ENCODE measurements around the gene ST6GALNAC6. TPM values are rescaled to one million over a fixed set of nuclear protein-coding genes. Genes with fewer than 3 reads are reported as not detected.

Gene ST6GALNAC6
- total RNA-seq, 4 donors from 2014 or later: 7.7 to 88.3 (median 18.9) TPM

DNA sequence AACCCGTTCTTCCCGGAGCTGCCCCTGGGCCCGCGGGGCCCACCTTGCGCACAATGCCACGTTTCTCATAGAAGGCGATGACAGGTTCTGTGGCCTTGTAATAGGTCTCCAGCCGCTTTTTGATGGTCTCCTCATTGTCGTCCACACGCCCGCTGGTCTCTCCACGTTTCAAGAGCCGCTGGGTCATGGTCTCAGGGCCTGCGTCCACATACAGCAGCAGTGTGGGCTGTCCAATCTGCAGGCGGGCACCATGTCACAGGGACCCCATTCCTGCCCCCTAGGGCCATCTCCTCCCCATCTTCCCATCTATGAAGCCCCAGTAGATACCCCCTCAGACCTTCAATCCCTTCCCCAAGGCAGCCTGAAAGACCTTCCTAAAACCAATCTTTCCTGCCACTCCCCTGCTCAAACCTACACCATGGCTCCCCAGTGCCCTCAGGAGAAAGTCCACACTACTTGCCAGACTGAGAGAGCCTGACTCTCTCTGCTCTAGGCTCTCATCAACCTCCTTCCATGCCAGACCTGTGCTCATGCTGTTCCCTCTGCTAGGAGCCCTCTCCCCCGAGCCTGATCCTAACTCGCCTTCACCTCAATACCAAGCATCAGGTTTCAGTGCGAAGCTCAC is 31.0 kb downstream of the ST6GALNAC6 start:
- Histone ChIP-seq H3K27me3 (no peaks in the 10 kb centered on the region), H3K9me3 (no peaks in the 10 kb centered on the region), H3K4me3 (no peak overlapping the region), H3K36me3 (no peaks in the 10 kb centered on the region), H3K4me1 (peaks cover 0 to 13% (median 3%) of the 10 kb centered on the region in 4 donors), H3K27ac (peak overlapping the region in 1 of 4 donors; percentile 13)
- DNase-seq: no peak
- TF ChIP-seq, protein P1, sequence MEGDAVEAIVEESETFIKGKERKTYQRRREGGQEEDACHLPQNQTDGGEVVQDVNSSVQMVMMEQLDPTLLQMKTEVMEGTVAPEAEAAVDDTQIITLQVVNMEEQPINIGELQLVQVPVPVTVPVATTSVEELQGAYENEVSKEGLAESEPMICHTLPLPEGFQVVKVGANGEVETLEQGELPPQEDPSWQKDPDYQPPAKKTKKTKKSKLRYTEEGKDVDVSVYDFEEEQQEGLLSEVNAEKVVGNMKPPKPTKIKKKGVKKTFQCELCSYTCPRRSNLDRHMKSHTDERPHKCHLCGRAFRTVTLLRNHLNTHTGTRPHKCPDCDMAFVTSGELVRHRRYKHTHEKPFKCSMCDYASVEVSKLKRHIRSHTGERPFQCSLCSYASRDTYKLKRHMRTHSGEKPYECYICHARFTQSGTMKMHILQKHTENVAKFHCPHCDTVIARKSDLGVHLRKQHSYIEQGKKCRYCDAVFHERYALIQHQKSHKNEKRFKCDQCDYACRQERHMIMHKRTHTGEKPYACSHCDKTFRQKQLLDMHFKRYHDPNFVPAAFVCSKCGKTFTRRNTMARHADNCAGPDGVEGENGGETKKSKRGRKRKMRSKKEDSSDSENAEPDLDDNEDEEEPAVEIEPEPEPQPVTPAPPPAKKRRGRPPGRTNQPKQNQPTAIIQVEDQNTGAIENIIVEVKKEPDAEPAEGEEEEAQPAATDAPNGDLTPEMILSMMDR (IDR thresholded peaks at IDR 0.05): no peak
- no peak for TF ChIP-seq POLR2A (IDR thresholded peaks at IDR 0.05)

DNA sequence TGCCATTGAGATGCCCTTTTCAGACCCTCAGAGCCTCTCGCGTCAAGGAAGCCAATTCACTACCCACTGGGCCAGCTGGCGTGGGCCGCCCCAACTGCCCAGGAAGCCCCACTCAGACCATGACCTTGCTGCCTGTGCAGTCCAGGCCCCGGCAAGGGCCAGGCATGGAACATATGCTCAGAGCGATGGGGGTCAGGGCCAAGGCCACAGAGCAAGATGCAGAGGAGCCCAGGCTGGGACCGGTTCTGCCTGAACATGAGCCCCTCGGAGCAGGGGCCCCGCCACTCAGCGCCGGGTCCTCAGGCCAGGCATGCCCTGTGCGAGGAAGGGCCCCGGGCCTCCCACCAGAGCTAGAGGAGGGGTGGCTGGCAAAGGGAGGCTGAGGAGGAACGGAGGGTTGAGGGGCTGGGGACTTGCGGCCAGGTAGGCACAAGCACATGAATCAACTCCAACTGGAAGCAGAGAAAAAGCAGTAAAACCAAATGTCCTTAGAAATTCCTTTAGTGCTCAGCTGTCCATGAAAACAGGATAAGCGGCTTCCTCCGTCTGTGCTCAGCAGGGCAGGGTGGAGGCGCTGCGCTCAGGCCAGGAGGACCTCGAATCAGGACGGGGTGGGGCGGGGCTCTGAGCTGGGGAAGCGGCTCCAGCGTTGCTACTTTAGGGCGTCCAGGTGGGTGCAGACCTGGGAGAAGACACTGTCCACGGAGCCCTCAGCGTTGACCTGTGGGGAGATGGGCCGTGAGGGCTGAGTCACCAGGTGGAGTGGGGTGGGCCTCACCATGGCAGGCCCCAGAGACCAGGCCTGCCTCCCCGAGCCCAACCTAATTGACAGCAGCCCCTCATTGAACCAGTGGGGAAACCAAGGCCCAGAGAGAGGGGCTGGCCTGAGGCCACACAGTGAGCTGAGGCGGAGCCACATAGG is 31.8 kb downstream of the ST6GALNAC6 start:
- H3K4me1 ChIP-seq: peaks cover 0 to 19% (median 7%) of the 10 kb centered on the region in 4 donors
- no peak overlapping the region for H3K4me3 ChIP-seq
- no peaks in the 10 kb centered on the region for H3K27me3 ChIP-seq
- H3K36me3 ChIP-seq: no peaks in the 10 kb centered on the region
- H3K27ac ChIP-seq: peak overlapping the region in 2 of 4 donors; percentile 12 to 40
- H3K9me3 ChIP-seq: no peaks in the 10 kb centered on the region
- no peak for DNase-seq
- TF ChIP-seq, protein P1 (IDR thresholded peaks at IDR 0.05): no peak
- no peak for TF ChIP-seq POLR2A (IDR thresholded peaks at IDR 0.05)

DNA sequence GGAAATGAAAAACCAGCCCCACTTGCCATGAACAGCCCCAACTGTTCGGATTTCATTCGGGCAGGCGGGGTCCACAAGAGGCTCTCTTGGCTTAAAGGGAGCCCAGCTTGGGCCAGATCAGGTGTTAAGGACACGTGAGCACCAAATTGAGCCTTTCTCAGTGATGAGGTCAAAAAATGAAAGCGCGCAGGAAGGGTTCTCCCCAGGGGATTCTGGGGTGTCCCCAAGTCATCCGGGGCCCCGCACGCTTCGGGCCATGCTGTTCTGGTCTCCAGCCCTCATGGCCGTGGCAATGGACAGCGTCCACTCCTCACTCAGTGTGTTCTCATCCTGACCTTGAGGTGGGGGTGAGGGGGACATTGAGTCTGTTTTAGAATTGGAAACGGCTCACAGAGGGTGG is 32.9 kb downstream of the ST6GALNAC6 start:
- Histone ChIP-seq H3K27me3 (no peaks in the 10 kb centered on the region), H3K4me1 (peaks cover 0 to 28% (median 18%) of the 10 kb centered on the region in 4 donors), H3K4me3 (no peak overlapping the region), H3K27ac (peak overlapping the region in 1 of 4 donors; percentile 78), H3K9me3 (no peaks in the 10 kb centered on the region), H3K36me3 (no peaks in the 10 kb centered on the region)
- TF ChIP-seq, protein P1 (IDR thresholded peaks at IDR 0.05): no peak
- no peak for TF ChIP-seq POLR2A (IDR thresholded peaks at IDR 0.05)
- DNase-seq: peak in 2 of 3 donors; percentile 67 to 71

DNA sequence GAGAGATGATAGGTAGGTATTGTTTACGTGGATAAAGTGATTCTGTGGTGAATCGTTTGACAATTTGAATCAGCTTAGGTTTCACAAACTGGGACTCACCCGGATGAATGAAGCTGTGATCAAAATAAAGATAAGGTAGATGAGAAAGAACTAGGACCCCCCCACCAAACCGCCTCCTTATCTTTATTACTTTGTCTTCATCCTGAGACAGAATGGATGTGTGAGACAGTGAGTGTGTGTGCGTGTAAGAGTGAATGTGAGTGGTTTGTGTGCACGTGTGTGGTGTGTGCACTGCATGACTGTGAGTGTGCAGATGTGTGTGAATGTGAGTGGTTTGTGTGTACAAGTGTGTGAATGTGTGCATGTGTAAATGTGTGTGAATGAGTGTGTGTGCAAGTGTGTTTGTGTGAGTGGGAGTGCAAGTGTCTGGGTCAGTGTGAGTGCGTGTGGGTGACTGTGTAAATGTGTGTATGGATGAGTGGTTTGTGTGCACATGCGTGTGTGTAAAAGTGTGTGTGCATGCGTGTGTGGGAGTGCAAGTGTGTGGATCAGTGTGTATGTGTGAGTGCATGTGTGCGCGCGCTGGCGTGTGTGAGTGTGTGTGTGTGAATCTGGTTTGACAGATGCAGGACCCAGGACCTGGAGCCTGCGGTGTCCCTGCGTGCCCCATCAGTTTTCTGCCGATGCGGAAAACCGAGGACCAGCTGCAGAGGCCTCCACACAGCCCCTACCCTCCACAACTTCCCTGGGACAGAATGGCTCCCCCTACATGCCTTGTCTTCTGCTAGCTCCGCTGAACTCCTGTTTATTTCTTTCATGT is 33.5 kb downstream of the ST6GALNAC6 start:
- H3K27me3 ChIP-seq: no peaks in the 10 kb centered on the region
- H3K9me3 ChIP-seq: no peaks in the 10 kb centered on the region
- peaks cover 0 to 34% (median 24%) of the 10 kb centered on the region in 4 donors for H3K4me1 ChIP-seq
- H3K4me3 ChIP-seq: no peak overlapping the region
- DNase-seq: no peak
- peak overlapping the region in 2 of 4 donors; percentile 58 to 78 for H3K27ac ChIP-seq
- no peak for TF ChIP-seq POLR2A (IDR thresholded peaks at IDR 0.05)
- TF ChIP-seq, protein P1 (IDR thresholded peaks at IDR 0.05): no peak
- H3K36me3 ChIP-seq: no peaks in the 10 kb centered on the region

DNA sequence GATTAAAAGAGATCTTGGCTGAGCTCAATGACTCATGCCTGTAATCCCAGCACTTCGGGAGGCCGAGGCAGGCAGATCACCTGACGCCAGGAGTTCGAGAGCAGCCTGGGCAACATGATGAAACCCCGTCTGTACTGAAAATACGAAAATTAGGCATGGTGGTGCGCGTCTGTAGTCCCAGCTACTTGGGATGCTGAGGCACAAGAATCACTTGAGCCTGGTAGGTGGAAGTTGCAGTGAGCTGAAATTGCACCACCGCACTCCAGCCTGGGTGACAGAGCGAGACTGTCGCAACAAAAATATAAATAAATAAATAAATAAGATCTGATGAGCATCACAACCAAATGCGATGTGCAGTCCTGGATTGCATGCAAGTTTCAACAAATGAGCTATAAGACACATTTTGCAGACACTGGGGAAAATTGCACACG is 36.2 kb downstream of the ST6GALNAC6 start:
- Histone ChIP-seq H3K36me3 (no peaks in the 10 kb centered on the region), H3K9me3 (no peaks in the 10 kb centered on the region), H3K27me3 (no peaks in the 10 kb centered on the region), H3K4me1 (peaks cover 0 to 38% (median 31%) of the 10 kb centered on the region in 4 donors), H3K4me3 (no peak overlapping the region), H3K27ac (peak overlapping the region; percentile 77 to 82 (median 80))
- no peak for DNase-seq
- TF ChIP-seq POLR2A (IDR thresholded peaks at IDR 0.05): no peak
- TF ChIP-seq, protein P1 (IDR thresholded peaks at IDR 0.05): no peak

Data from Peyer's patch (tissue), 4 donors.